HepG2 (cell line): ENCODE data around the gene JDP2. TPM values are rescaled to one million over a fixed set of nuclear protein-coding genes. Genes with fewer than 3 reads are reported as not detected.

Experiments used
- ATAC-seq: fragments of 200-7000 bp; cut with Tn5 transposase; 3 replicates; pipeline ENCODE4 v1.9.1; 2020; ENCODE audit warnings: mild to moderate bottlenecking, moderate library complexity
- BruUV-seq: library from RNA; stranded (reverse); fragments of 400-500 nt; replicated peaks from 2 replicates; lab custom pipeline; 2021; lab: Mats Ljungman, UMichigan
- CTCF ChIA-PET: fragments of 300-600 bp; formaldehyde crosslinking; extraction: SDS; loops from one replicate; lab custom pipeline; 2021; ENCODE audit warnings: low total read pairs, inconsistent platforms, low intra/inter-chr PET ratio; lab: Yijun Ruan, JAX
- POLR2A ChIA-PET: fragments of 350-600 bp; sonication (Branson Sonifier 250); formaldehyde crosslinking; loops from one replicate; lab custom pipeline; 2020; ENCODE audit warnings: antibody characterized with exemption, inconsistent platforms; lab: Yijun Ruan, JAX
- DNase-seq: peaks from one replicate; pipeline ENCODE4 v3.0.0-alpha.2; 2015; ENCODE audit warnings: low spot score
- FAIRE-seq: peaks from 3 replicates; lab custom pipeline; 2011; peaks lifted over from hg19 to GRCh38; lab: Jason Lieb, UNC
- H2AFZ ChIP-seq: one replicate; pipeline ENCODE4 v1.6.1; 2011; ENCODE audit warnings: low read length, inconsistent platforms
- H3K27ac ChIP-seq: fragments of 300-600 bp; 3 replicates; pipeline ENCODE4 v1.8.0; 2011; ENCODE audit warnings: mixed run types, mild to moderate bottlenecking, mixed read lengths, low read length, inconsistent platforms; ENCODE audit not compliant: insufficient read depth; ENCODE audit errors: extremely low read length
- H3K27me3 ChIP-seq, 2 experiments: fragments of 200-600 bp in 1 of 2; 2 replicates in 1 of 2; 3 replicates in 1 of 2; pipeline versions ENCODE4 v1.6.0 to v1.8.0; 2011; ENCODE audit warnings: low read length in 2 of 2, mild to moderate bottlenecking in 2 of 2, moderate library complexity in 2 of 2, inconsistent platforms in 1 of 2; ENCODE audit not compliant: insufficient read depth in 2 of 2, control insufficient read depth in 1 of 2
- H3K36me3 ChIP-seq, 2 experiments: fragments of 200-600 bp in 1 of 2; replicated peaks in 1 of 2; 2 replicates in 1 of 2; 3 replicates in 1 of 2; pipeline versions ENCODE4 v1.5.1 to v1.8.0; 2011; ENCODE audit warnings: low read length in 2 of 2, inconsistent platforms in 1 of 2; ENCODE audit not compliant: insufficient read depth in 2 of 2, control insufficient read depth in 1 of 2
- H3K4me1 ChIP-seq: 2 replicates; pipeline ENCODE4 v1.5.1; 2012; ENCODE audit warnings: low read length, inconsistent platforms; ENCODE audit not compliant: insufficient read depth
- H3K4me2 ChIP-seq: 2 replicates; pipeline ENCODE4 v1.6.0; 2011; ENCODE audit warnings: low read depth, low read length, inconsistent platforms
- H3K4me3 ChIP-seq, 3 experiments: fragments of 200-600 bp in 1 of 3; sonication (generic), shearing (Covaris generic) in 1 of 3; replicated peaks in 1 of 3; 2 replicates each; pipeline ENCODE4 v1.5.1; 2011 to 2016; ENCODE audit warnings: low read length in 3 of 3, inconsistent platforms in 2 of 3, low read depth in 2 of 3, mild to moderate bottlenecking in 2 of 3, control low read depth in 1 of 3, mixed read lengths in 1 of 3; ENCODE audit not compliant: insufficient read depth in 1 of 3
- H3K79me2 ChIP-seq: one replicate; pipeline ENCODE4 v1.6.1; 2011; ENCODE audit warnings: low read length, inconsistent platforms; ENCODE audit not compliant: insufficient read depth
- H3K9ac ChIP-seq: 2 replicates; pipeline ENCODE4 v1.6.0; 2011; ENCODE audit warnings: mild to moderate bottlenecking, low read depth, low read length, inconsistent platforms; ENCODE audit not compliant: insufficient read depth
- H3K9me3 ChIP-seq: 2 replicates; pipeline ENCODE4 v1.5.1; 2012; ENCODE audit warnings: mild to moderate bottlenecking, low read length
- H4K20me1 ChIP-seq: 2 replicates; pipeline ENCODE4 v1.6.0; 2011; ENCODE audit warnings: inconsistent platforms, mild to moderate bottlenecking, low read length, moderate library complexity; ENCODE audit not compliant: insufficient read depth
- DR1 ChIP-seq: sonication (generic); formaldehyde crosslinking; IDR thresholded peaks from 2 replicates; pipeline ENCODE4 v1.8.0; 2021; ENCODE audit warnings: mild to moderate bottlenecking, missing genetic modification reagents, inconsistent platforms
- EP300 ChIP-seq, 3 experiments: sonication (generic) in 1 of 3; formaldehyde crosslinking in 1 of 3; IDR thresholded peaks; 2 replicates each; pipeline versions ENCODE4 v1.5.1 to v1.6.1; 2011 to 2020; ENCODE audit warnings: low read depth in 2 of 3, low read length in 2 of 3, borderline replicate concordance in 1 of 3, improper control_type of control experiment in 1 of 3, mild to moderate bottlenecking in 1 of 3, missing genetic modification reagents in 1 of 3, moderate library complexity in 1 of 3
- HHEX ChIP-seq: IDR thresholded peaks from 2 replicates; pipeline ENCODE4 v1.6.1; 2016; ENCODE audit warnings: control low read depth
- MBNL3 ChIP-seq: fragments of 250-450 bp; sonication (Bioruptor Pico); conservative IDR thresholded peaks from 2 replicates; pipeline ENCODE4 v1.8.0; 2022; ENCODE audit warnings: mild to moderate bottlenecking, inconsistent platforms
- MTA3 ChIP-seq: sonication (generic); formaldehyde crosslinking; IDR thresholded peaks from 2 replicates; pipeline ENCODE4 v1.4.0; 2020; ENCODE audit warnings: missing genetic modification reagents
- PHF21A ChIP-seq: sonication (generic); formaldehyde crosslinking; IDR thresholded peaks from 2 replicates; pipeline ENCODE4 v1.5.0; 2020; ENCODE audit warnings: mild to moderate bottlenecking, missing genetic modification reagents
- ZNF225 ChIP-seq: sonication (generic); formaldehyde crosslinking; IDR thresholded peaks from 2 replicates; pipeline ENCODE4 v1.4.0; 2020; ENCODE audit warnings: mild to moderate bottlenecking, missing genetic modification reagents
- ZNF235 ChIP-seq: sonication (generic); formaldehyde crosslinking; IDR thresholded peaks from 2 replicates; pipeline ENCODE4 v1.8.1; 2023; ENCODE audit warnings: mild to moderate bottlenecking, missing genetic modification reagents, borderline replicate concordance
- ZNF567 ChIP-seq: sonication (generic); formaldehyde crosslinking; IDR thresholded peaks from 2 replicates; pipeline ENCODE4 v1.8.1; 2023; ENCODE audit warnings: mild to moderate bottlenecking, missing genetic modification reagents, borderline replicate concordance
- ZNF652 ChIP-seq: IDR thresholded peaks from 2 replicates; pipeline ENCODE4 v1.6.1; 2016; ENCODE audit warnings: low read depth, borderline replicate concordance
- WGBS: methylation state at CpG from one replicate; pipeline ENCODE4 v1.1.6; 2017; ENCODE audit warnings: low lambda C conversion rate; 5-methylcytosine and 5-hydroxymethylcytosine counted together
- in situ Hi-C: cut with HindIII; loops from 2 replicates; pipeline ENCODE4 v1.10.0; 2017; ENCODE audit warnings: low pct_unique_long_range_greater_than_20kb; ENCODE audit not compliant: extremely low pct_ligation_motif_present
- intact Hi-C: fragments of 100-400 bp; cut with micrococcal nuclease; formaldehyde crosslinking; loops from one replicate; pipeline ENCODE4 v1.10.0; 2022; ENCODE audit not compliant: unreplicated experiment
- polyA plus RNA-seq, 8 experiments: library from polyadenylated mRNA; depleted of rRNA in 3 of 8; stranded (reverse) in 7 of 8; unstranded in 1 of 8; fragments of >200 nt; fragmentation: Illumina TruSeq in 4 of 8; extraction: Trizol in 4 of 8; gene quantifications; 2 replicates each; pipeline versions ENCODE4 v1.2.1 to v1.2.3, GENCODE V29; 2011 to 2016; ENCODE audit warnings: low read depth in 4 of 8, missing spikeins in 1 of 8, mixed read lengths in 1 of 8; ENCODE audit not compliant: insufficient read depth in 1 of 8
- total RNA-seq, 5 experiments: library from RNA; depleted of rRNA; stranded (reverse); fragments of >200 nt; fragmentation: Illumina TruSeq; extraction: Trizol; gene quantifications; 2 replicates each; pipeline ENCODE4 v1.2.3, GENCODE V29; 2016; ENCODE audit warnings: low read depth in 1 of 5
- TF ChIP-seq, protein P1 (sequence below): sonication (generic); formaldehyde crosslinking; IDR thresholded peaks from 2 replicates; pipeline ENCODE4 v1.8.1; 2022; ENCODE audit warnings: mild to moderate bottlenecking, missing genetic modification reagents
- TF ChIP-seq, protein P2 (sequence below): sonication (generic); formaldehyde crosslinking; IDR thresholded peaks from 2 replicates; pipeline ENCODE4 v1.4.0; 2020; ENCODE audit warnings: missing genetic modification reagents
- TF ChIP-seq, protein P3 (sequence below): sonication (generic); formaldehyde crosslinking; IDR thresholded peaks from 2 replicates; pipeline ENCODE4 v1.4.0; 2020; ENCODE audit warnings: mild to moderate bottlenecking, missing genetic modification reagents
- TF ChIP-seq, protein P4 (sequence below): sonication (generic); formaldehyde crosslinking; conservative IDR thresholded peaks from 2 replicates; pipeline ENCODE4 v1.4.0; 2020; ENCODE audit warnings: missing genetic modification reagents
- TF ChIP-seq, protein P5 (sequence below): sonication (generic); formaldehyde crosslinking; IDR thresholded peaks from 2 replicates; pipeline ENCODE4 v1.4.0; 2020; ENCODE audit warnings: missing genetic modification reagents

JDP2 gene
- total and polyA plus RNA-seq, 2 of the 13 experiments (the other 11 are each of a cell fraction or from before 2014, with no cell fraction given) = 8.0 to 8.9 TPM

- no peak for TF ChIP-seq HHEX (CRISPR knock-in tag)
- no peak for TF ChIP-seq EP300 (IDR thresholded peaks at IDR 0.05; ENCODE audit: low read depth in 2 of 2, low read length in 2 of 2)
- TF ChIP-seq EP300 (CRISPR knock-in tag; IDR thresholded peaks at IDR 0.05; ENCODE audit: borderline replicate concordance) = no peak
- TF ChIP-seq ZNF652 (CRISPR knock-in tag) = no peak
Observed at GRCh38 chr14:75467763-75468162, 39.9 kb downstream of the JDP2 start (continued).

GRCh38 chr14:75469164-75469563 is 41.3 kb downstream of the JDP2 start:
- Histone ChIP-seq H3K79me2 (no peaks in the 10 kb centered on the region), H3K4me3 (no peak overlapping the region), H3K9me3 (no peaks in the 10 kb centered on the region), H3K27me3 (no peaks in the 10 kb centered on the region), H3K4me2 (no peak overlapping the region), H3K36me3 (peaks cover 14 to 47% of the 10 kb centered on the region in 2 experiments), H3K4me1 (no peaks in the 10 kb centered on the region), H3K27ac (no peak overlapping the region), H4K20me1 (no peaks in the 10 kb centered on the region), H2AFZ (no peak overlapping the region), H3K9ac (no peak overlapping the region)
- ATAC-seq (no peak), FAIRE-seq (no peak), DNase-seq (no peak)
- in situ Hi-C loops (no loop called here), intact Hi-C loops (no loop called here)
- ChIA-PET POLR2A (no interaction called here), CTCF (no interaction called here)
- BruUV-seq = no TSS peak
- 94% methylated on average over 16 of the region's 16 CpGs for WGBS
- TF ChIP-seq MTA3 = no peak
- no peak for TF ChIP-seq ZNF567 (CRISPR knock-in tag)
- no peak for TF ChIP-seq MBNL3 (CRISPR knock-in tag)
- TF ChIP-seq ZNF235 (CRISPR knock-in tag) = no peak
- TF ChIP-seq, protein P1, sequence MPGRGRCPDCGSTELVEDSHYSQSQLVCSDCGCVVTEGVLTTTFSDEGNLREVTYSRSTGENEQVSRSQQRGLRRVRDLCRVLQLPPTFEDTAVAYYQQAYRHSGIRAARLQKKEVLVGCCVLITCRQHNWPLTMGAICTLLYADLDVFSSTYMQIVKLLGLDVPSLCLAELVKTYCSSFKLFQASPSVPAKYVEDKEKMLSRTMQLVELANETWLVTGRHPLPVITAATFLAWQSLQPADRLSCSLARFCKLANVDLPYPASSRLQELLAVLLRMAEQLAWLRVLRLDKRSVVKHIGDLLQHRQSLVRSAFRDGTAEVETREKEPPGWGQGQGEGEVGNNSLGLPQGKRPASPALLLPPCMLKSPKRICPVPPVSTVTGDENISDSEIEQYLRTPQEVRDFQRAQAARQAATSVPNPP (CRISPR knock-in tag) = no peak
- TF ChIP-seq, protein P2, sequence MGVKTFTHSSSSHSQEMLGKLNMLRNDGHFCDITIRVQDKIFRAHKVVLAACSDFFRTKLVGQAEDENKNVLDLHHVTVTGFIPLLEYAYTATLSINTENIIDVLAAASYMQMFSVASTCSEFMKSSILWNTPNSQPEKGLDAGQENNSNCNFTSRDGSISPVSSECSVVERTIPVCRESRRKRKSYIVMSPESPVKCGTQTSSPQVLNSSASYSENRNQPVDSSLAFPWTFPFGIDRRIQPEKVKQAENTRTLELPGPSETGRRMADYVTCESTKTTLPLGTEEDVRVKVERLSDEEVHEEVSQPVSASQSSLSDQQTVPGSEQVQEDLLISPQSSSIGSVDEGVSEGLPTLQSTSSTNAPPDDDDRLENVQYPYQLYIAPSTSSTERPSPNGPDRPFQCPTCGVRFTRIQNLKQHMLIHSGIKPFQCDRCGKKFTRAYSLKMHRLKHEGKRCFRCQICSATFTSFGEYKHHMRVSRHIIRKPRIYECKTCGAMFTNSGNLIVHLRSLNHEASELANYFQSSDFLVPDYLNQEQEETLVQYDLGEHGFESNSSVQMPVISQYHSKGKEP (CRISPR knock-in tag) = no peak
- TF ChIP-seq, protein P3, sequence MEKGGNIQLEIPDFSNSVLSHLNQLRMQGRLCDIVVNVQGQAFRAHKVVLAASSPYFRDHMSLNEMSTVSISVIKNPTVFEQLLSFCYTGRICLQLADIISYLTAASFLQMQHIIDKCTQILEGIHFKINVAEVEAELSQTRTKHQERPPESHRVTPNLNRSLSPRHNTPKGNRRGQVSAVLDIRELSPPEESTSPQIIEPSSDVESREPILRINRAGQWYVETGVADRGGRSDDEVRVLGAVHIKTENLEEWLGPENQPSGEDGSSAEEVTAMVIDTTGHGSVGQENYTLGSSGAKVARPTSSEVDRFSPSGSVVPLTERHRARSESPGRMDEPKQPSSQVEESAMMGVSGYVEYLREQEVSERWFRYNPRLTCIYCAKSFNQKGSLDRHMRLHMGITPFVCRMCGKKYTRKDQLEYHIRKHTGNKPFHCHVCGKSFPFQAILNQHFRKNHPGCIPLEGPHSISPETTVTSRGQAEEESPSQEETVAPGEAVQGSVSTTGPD (CRISPR knock-in tag) = no peak
- TF ChIP-seq, protein P4, sequence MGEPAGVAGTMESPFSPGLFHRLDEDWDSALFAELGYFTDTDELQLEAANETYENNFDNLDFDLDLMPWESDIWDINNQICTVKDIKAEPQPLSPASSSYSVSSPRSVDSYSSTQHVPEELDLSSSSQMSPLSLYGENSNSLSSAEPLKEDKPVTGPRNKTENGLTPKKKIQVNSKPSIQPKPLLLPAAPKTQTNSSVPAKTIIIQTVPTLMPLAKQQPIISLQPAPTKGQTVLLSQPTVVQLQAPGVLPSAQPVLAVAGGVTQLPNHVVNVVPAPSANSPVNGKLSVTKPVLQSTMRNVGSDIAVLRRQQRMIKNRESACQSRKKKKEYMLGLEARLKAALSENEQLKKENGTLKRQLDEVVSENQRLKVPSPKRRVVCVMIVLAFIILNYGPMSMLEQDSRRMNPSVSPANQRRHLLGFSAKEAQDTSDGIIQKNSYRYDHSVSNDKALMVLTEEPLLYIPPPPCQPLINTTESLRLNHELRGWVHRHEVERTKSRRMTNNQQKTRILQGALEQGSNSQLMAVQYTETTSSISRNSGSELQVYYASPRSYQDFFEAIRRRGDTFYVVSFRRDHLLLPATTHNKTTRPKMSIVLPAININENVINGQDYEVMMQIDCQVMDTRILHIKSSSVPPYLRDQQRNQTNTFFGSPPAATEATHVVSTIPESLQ = no peak
- no peak for TF ChIP-seq ZNF225
- TF ChIP-seq, protein P5, sequence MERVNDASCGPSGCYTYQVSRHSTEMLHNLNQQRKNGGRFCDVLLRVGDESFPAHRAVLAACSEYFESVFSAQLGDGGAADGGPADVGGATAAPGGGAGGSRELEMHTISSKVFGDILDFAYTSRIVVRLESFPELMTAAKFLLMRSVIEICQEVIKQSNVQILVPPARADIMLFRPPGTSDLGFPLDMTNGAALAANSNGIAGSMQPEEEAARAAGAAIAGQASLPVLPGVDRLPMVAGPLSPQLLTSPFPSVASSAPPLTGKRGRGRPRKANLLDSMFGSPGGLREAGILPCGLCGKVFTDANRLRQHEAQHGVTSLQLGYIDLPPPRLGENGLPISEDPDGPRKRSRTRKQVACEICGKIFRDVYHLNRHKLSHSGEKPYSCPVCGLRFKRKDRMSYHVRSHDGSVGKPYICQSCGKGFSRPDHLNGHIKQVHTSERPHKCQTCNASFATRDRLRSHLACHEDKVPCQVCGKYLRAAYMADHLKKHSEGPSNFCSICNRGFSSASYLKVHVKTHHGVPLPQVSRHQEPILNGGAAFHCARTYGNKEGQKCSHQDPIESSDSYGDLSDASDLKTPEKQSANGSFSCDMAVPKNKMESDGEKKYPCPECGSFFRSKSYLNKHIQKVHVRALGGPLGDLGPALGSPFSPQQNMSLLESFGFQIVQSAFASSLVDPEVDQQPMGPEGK (CRISPR knock-in tag) = no peak
- TF ChIP-seq PHF21A (CRISPR knock-in tag) = no peak
- TF ChIP-seq DR1 (CRISPR knock-in tag) = no peak
